ENCODE data around the gene MIDN.

DNA sequence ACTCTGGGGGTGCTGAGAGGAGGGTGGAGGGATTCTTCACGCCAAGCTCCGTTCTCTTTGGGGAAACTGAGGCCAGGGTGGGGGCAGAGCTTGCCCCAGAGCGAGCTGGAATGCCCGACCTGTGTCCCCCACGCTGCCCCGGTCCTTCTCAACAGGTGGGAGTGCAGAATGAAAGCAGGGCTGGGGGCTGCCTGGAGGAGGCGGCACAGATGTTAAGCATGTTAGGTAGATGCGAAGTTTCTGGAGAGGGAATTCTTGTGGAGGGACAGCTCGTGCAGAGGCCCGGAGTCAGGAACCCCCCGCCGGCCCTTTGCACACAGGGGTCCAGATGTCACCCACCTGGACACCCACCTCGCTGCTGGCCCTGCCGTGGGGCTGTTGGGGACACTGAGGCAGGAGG lies 46.3 kb downstream of the MIDN start:
- no peak for TF ChIP-seq POLR2A (IDR thresholded peaks at IDR 0.05; ENCODE audit: low read depth, low read length)
- TF ChIP-seq TAF1 (IDR thresholded peaks at IDR 0.05; ENCODE audit: low read depth, low read length), result no peak

All from GM12891 (cell line).